Keratinocyte (primary cell): Measurements from ENCODE around the gene PARP3. TPM values are rescaled to one million over a fixed set of nuclear protein-coding genes. Genes with fewer than 3 reads are reported as not detected.

Source experiments
- DNase-seq: peaks from one replicate; pipeline ENCODE4 v3.0.0-alpha.2; 2011; ENCODE audit warnings: low read depth, missing footprints, low spot score
- FAIRE-seq: peaks from 2 replicates; lab custom pipeline; 2011; peaks lifted over from hg19 to GRCh38; lab: Jason Lieb, UNC
- H2AFZ ChIP-seq: 2 replicates; pipeline ENCODE4 v1.6.0; 2012; ENCODE audit warnings: low read length, control low read depth, inconsistent platforms; ENCODE audit not compliant: control insufficient read depth
- H3K27ac ChIP-seq: 2 replicates; pipeline ENCODE4 v1.5.1; 2011; ENCODE audit warnings: low read length; ENCODE audit not compliant: control insufficient read depth, insufficient read depth
- H3K27me3 ChIP-seq: 3 replicates; pipeline ENCODE4 v1.6.0; 2011; ENCODE audit warnings: low read length; ENCODE audit not compliant: control insufficient read depth, insufficient read depth; ENCODE audit errors: extremely low read depth
- H3K36me3 ChIP-seq, 2 experiments: 2 replicates in 1 of 2; 3 replicates in 1 of 2; pipeline ENCODE4 v1.5.1; 2011; ENCODE audit warnings: low read length in 2 of 2, mild to moderate bottlenecking in 1 of 2; ENCODE audit not compliant: control insufficient read depth in 2 of 2, insufficient read depth in 2 of 2; ENCODE audit errors: extremely low read depth in 1 of 2
- H3K4me1 ChIP-seq: 3 replicates; pipeline ENCODE4 v1.5.1; 2011; ENCODE audit warnings: low read length; ENCODE audit not compliant: control insufficient read depth, insufficient read depth; ENCODE audit errors: extremely low read depth
- H3K4me2 ChIP-seq: 3 replicates; pipeline ENCODE4 v1.6.0; 2011; ENCODE audit warnings: low read depth, low read length; ENCODE audit not compliant: control insufficient read depth, insufficient read depth; ENCODE audit errors: extremely low read depth
- H3K4me3 ChIP-seq, 3 experiments: fragments of 200-600 bp in 1 of 3; sonication (generic) in 1 of 3; 2 replicates in 2 of 3; 3 replicates in 1 of 3; pipeline ENCODE4 v1.5.1; 2011 to 2016; ENCODE audit warnings: low read length in 3 of 3, mild to moderate bottlenecking in 3 of 3, control low read depth in 2 of 3, inconsistent platforms in 1 of 3, low read depth in 1 of 3, mixed read lengths in 1 of 3, mixed run types in 1 of 3, moderate library complexity in 1 of 3; ENCODE audit not compliant: control insufficient read depth in 2 of 3, insufficient read depth in 2 of 3; ENCODE audit errors: extremely low read depth in 1 of 3
- H3K79me2 ChIP-seq: 2 replicates; pipeline ENCODE4 v1.6.0; 2012; ENCODE audit warnings: low read length; ENCODE audit not compliant: control insufficient read depth, insufficient read depth
- H3K9ac ChIP-seq: 3 replicates; pipeline ENCODE4 v1.6.0; 2011; ENCODE audit warnings: low read length; ENCODE audit not compliant: control insufficient read depth, insufficient read depth; ENCODE audit errors: extremely low read depth
- H3K9me1 ChIP-seq: 3 replicates; pipeline ENCODE4 v1.6.0; 2011; ENCODE audit warnings: low read length; ENCODE audit not compliant: control insufficient read depth, insufficient read depth; ENCODE audit errors: extremely low read depth
- H3K9me3 ChIP-seq: 2 replicates; pipeline ENCODE4 v1.5.1; 2012; ENCODE audit warnings: low read depth, low read length; ENCODE audit not compliant: control insufficient read depth
- H4K20me1 ChIP-seq: 3 replicates; pipeline ENCODE4 v1.6.0; 2011; ENCODE audit warnings: low read length; ENCODE audit not compliant: control insufficient read depth, insufficient read depth; ENCODE audit errors: extremely low read depth
- CTCF ChIP-seq, 3 experiments: IDR thresholded peaks in 1 of 3; conservative IDR thresholded peaks in 1 of 3; optimal IDR thresholded peaks in 1 of 3; 2 replicates in 2 of 3; 3 replicates in 1 of 3; pipeline versions ENCODE3 to v1.5.1; 2011; ENCODE audit warnings: low read length in 3 of 3, mild to moderate bottlenecking in 3 of 3, moderate library complexity in 2 of 3, control low read depth in 1 of 3, inconsistent platforms in 1 of 3; ENCODE audit not compliant: insufficient read depth in 2 of 3; ENCODE audit errors: extremely low read depth in 1 of 3
- EZH2 ChIP-seq: IDR thresholded peaks from one replicate; pipeline ENCODE4 v1.6.1; 2012; ENCODE audit warnings: inconsistent platforms, mild to moderate bottlenecking, low read length, moderate library complexity
- dilution Hi-C: fragments of 300-500 bp; cut with MboI; formaldehyde crosslinking; loops from one replicate; pipeline ENCODE4 v1.7.0; 2020; ENCODE audit warnings: low sequenced_read_pairs; ENCODE audit not compliant: extremely low pct_ligation_motif_present
- polyA plus RNA-seq, 5 experiments: library from polyadenylated mRNA; depleted of rRNA in 3 of 5; stranded (reverse) in 3 of 5; stranded (forward) in 1 of 5; unstranded in 1 of 5; fragments of >200 nt; gene quantifications; 1 replicate in 1 of 5; 2 replicates in 3 of 5; 3 replicates in 1 of 5; pipeline versions ENCODE4 v1.2.1 to v1.2.3, GENCODE V29; 2011 to 2012; ENCODE audit warnings: missing spikeins in 2 of 5, low read depth in 1 of 5, low replicate concordance in 1 of 5

PARP3 gene
- polyA plus RNA-seq, 1 donor (not counting 4 experiments of a cell fraction or from before 2014, with no cell fraction given), result 6.4 TPM

GRCh38 chr3:51945031-51945840 is 3.1 kb downstream of the PARP3 start:
- H3K4me3 ChIP-seq, result no peak overlapping the region
- peaks cover 16% of the 10 kb centered on the region for H3K4me1 ChIP-seq
- H3K36me3 ChIP-seq, result peaks cover 1% of the 10 kb centered on the region in 2 experiments
- no peak overlapping the region for H3K4me2 ChIP-seq
- FAIRE-seq, result no peak
- dilution Hi-C loops, result no loop called here
- peaks cover 14% of the 10 kb centered on the region for H3K79me2 ChIP-seq
- no peak overlapping the region for H3K27ac ChIP-seq
- H3K9ac ChIP-seq, result no peak overlapping the region
- no peak for DNase-seq
- no peaks in the 10 kb centered on the region for H3K9me3 ChIP-seq
- H3K9me1 ChIP-seq, result no peaks in the 10 kb centered on the region
- no peak overlapping the region for H2AFZ ChIP-seq
- no peaks in the 10 kb centered on the region for H3K27me3 ChIP-seq
- TF ChIP-seq CTCF (optimal IDR thresholded peaks at IDR 0.05 in 1 of 3, IDR thresholded peaks at IDR 0.05 in 1 of 3, conservative IDR thresholded peaks at IDR 0.05 in 1 of 3; ENCODE audit: extremely low read depth in 1 of 3, insufficient read depth in 2 of 3, low read length in 3 of 3) (no peak), EZH2 (no peak)
- H4K20me1 ChIP-seq, result no peaks in the 10 kb centered on the region

GRCh38 chr3:51945926-51946705 is 4.0 kb downstream of the PARP3 start:
- peaks cover 2% of the 10 kb centered on the region for H3K27me3 ChIP-seq
- TF ChIP-seq CTCF (optimal IDR thresholded peaks at IDR 0.05 in 1 of 3, IDR thresholded peaks at IDR 0.05 in 1 of 3, conservative IDR thresholded peaks at IDR 0.05 in 1 of 3; ENCODE audit: extremely low read depth in 1 of 3, insufficient read depth in 2 of 3, low read length in 3 of 3) (no peak), EZH2 (no peak)
- H3K4me1 ChIP-seq, result peaks cover 10% of the 10 kb centered on the region
- peaks cover 5% of the 10 kb centered on the region for H3K79me2 ChIP-seq
- DNase-seq (no peak), FAIRE-seq (no peak)
- no peaks in the 10 kb centered on the region for H3K9me1 ChIP-seq
- H3K36me3 ChIP-seq, result peaks cover 0 to 1% of the 10 kb centered on the region in 2 experiments
- no peak overlapping the region for H3K4me2 ChIP-seq
- H2AFZ ChIP-seq, result no peak overlapping the region
- no peak overlapping the region for H3K4me3 ChIP-seq
- no peaks in the 10 kb centered on the region for H4K20me1 ChIP-seq
- H3K27ac ChIP-seq, result no peak overlapping the region
- no peaks in the 10 kb centered on the region for H3K9me3 ChIP-seq
- H3K9ac ChIP-seq, result no peak overlapping the region
- dilution Hi-C loops, result no loop called here
